Measurements from ENCODE around the gene NMRK2.
"Not testable (repeated sequence)": the region's sequence is repeated elsewhere in the genome, so short reads cannot be mapped to it uniquely, and the experiment has no call there.

NMRK2 gene, protein sequence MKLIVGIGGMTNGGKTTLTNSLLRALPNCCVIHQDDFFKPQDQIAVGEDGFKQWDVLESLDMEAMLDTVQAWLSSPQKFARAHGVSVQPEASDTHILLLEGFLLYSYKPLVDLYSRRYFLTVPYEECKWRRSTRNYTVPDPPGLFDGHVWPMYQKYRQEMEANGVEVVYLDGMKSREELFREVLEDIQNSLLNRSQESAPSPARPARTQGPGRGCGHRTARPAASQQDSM

DNA sequence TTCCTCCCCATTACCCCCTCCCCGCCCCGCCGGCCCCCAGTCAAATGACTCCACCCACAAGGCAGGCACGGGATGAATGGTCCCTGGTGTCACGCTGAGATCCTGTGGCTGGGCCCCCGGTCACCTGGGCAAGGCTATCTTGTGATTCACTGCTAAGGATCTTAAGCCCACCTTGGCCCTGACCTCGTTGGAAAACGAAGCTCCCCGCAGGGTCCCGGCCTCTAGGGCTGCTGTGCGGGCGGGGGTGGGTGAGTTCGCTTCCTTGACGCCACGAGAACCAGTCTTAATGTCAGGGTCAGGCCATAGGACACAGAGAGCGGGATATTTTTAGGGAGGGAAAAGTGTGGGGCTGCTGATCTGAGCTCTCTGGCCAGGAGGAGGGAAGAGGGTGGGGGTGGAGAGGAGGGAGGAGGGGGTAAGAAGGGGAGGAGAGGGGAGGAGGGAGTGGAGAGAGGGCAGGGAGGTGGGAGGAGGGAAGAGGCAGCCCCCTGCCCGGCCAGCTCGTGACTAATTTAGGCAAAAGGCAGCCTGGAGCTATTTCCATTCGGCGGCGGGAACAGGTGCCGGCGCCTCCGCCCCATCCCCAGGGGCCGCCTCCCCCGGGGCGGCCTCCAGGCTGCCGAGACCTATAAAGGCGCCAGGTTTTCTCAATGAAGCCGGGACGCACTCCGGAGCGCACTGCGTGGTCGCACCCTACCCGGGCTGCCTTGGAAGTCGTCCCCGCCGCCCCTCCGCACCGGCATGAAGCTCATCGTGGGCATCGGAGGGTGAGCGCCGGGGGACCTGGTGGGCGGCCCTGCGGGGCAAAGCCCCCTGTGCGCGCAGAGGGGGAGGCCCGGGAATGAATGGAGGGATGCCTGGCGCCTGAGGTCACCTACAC lies at the start of gene NMRK2:
Gene NMRK2 (plus strand): TSS at position 139 of the 880 bp plus-strand sequence. CDS start 603 bp downstream, at position 742.
- in situ Hi-C loops (cut with MboI; ENCODE audit: low sequenced_read_pairs): no loop called here

DNA sequence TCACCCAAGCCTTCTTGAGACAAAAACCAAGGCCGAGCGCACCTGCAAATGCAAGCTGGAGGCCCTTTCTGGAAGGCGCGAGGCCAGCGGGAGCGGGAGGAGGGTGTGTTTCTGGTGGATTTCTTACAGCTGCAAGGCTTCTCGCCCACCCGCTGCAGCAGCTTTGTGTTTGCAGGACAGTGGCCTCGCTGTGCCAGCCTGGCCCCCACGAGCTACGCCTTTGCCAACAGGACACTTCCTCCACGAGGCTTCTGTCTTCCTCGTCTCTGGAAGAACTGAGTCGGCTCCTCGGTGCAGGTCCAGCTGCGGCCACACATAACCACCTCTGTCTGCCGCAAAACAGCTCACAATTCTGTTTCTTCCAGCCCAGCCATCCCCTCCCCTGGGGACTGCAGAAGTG lies 42.3 kb upstream of the NMRK2 start:
- in situ Hi-C loops (cut with MboI; ENCODE audit: low sequenced_read_pairs): no loop called here

DNA sequence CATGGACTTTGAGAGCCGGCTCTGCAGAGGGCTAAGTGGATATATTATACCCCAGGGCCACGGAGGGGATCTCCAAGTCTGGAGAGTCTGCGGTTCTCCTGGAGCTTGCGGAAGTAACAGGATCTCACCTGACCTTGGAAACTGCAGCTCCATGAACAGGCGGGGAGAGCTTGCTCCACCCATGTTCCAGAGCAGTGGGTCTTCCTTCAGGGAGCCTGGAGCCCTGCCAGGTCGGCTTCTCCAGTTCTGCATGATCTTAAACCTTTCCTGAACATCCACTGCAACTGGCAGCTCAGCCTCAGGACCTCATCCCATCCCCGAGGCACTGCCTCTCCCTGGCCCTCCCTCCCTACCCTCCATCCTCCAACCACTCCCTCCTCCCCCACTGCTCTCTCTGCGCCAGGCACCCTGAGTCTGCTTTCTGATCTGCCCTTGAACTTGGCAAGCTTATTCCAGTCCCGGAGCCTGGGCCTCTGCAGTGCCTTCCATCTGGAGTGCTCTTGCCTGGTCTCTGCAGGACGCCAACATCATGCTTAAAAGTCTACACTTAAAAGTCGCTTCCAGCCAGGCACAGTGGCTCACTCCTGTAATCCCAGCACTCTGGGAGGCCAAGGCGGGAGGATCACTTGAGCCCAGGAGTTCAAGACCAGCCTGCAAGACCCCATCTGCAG lies 39.2 kb upstream of the NMRK2 start:
- in situ Hi-C loops (cut with MboI; ENCODE audit: low sequenced_read_pairs): no loop called here

DNA sequence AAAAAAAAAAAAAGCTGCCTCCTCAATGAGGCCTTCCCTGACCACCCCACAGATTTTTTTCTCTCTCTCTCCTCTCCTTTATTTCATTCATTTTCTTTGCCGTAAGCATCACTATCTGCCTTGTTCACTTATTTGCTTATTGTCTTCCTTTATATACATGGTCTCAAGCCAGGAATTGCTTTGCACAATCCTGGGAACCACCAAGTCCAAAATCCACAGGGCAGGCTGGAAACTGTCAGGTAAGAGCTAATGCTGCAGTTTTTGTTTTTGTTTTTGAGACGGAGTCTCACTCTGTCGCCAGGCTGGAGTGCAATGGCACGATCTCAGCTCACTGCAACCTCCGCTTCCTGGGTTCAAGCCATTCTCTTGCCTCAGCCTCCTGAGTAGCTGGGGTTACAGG lies 37.9 kb upstream of the NMRK2 start:
- in situ Hi-C loops (cut with MboI; ENCODE audit: low sequenced_read_pairs): not testable (repeated sequence)

DNA sequence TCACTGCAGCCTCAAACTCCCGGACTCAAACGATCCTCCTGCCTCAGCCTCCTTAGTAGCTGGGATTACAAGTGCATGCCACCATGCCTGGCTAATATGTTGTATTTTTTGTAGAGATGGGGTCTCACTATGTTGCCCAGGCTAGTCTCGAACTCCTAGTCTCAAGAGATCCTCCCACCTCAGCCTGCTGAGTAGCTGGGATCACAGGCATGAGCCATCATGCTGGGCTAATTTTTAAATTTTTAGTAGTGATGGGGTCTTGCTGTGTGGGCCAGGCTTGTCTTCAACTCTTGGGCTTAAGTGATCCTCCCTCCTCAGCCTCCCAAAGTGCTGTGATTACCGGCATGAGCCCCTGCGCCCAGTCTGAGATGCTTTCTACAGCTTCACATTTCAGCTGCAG lies 37.1 kb upstream of the NMRK2 start:
- in situ Hi-C loops (cut with MboI; ENCODE audit: low sequenced_read_pairs): no loop called here

DNA sequence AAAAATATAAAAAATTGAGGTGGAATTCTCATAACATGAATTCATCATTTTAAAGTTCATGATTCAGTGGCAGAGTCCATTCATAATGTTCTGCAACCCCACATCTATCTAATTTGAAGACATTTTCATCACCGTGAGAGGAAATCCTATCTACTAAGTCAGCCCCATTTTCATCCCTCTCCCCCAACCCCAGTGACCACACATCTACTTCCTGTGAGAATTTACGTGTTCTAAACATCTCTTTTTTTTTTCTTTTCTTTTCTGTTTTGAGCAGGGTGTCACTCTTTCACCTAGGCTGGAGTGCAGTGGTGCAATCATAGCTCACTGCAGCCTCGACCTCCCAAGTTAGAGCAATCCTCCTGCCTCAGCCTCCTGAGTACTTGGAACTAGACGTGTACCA lies 34.9 kb upstream of the NMRK2 start:
- in situ Hi-C loops (cut with MboI; ENCODE audit: low sequenced_read_pairs): no loop called here

DNA sequence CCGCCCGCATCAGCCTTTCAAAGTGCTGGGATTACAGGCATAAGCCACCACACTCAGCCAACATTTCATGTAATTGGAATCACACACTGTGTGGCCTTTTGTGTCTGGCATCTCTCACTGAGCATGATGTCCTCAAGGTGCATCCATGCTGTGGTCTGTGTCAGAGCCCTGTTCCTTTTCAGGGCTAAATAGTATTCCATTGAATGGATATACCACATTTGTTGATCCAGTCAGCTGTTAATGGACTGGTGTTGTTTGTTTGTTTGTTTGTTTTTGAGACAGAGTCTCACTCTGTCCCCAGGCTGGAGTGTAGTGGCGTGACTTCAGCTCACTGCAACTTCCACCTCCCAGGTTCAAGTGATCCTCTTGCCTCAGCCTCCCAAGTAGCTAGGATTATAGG lies 34.4 kb upstream of the NMRK2 start:
- in situ Hi-C loops (cut with MboI; ENCODE audit: low sequenced_read_pairs): no loop called here

DNA sequence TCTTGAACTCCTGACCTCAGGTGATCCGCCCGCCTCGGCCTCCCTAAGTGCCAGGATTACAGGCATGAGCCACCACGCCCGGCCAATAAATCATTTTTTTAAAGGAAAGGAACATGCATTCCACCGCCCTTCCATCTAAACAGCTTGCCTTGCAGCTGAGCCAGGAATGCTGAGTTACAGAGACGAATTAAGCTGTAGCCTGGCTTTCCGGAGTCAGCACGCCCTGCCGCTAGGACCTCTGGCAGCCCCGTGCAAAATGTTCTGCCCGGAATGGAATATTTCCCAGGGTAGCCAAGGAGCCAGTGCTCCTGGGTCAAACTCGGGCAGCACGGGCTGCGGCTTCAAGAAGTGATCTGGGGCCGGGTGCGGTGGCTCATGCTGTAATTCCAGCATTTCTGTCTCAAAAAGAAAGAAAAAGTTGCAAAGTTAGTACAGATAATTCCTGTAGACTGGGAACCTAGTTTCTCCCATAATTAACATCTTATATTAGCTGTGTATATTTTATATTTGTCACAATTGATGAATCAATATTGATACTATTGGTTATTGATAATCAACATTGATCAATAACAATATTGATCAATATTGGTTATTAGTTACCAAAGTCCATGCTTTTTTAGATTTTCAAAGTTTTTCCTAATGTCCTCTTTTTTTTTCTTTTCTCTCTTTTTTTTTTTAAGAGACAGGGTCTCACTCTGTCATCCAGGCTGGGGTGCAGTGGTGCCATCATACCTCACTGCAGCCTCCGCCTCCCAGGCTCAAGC lies 33.2 kb upstream of the NMRK2 start:
- in situ Hi-C loops (cut with MboI; ENCODE audit: low sequenced_read_pairs): no loop called here

DNA sequence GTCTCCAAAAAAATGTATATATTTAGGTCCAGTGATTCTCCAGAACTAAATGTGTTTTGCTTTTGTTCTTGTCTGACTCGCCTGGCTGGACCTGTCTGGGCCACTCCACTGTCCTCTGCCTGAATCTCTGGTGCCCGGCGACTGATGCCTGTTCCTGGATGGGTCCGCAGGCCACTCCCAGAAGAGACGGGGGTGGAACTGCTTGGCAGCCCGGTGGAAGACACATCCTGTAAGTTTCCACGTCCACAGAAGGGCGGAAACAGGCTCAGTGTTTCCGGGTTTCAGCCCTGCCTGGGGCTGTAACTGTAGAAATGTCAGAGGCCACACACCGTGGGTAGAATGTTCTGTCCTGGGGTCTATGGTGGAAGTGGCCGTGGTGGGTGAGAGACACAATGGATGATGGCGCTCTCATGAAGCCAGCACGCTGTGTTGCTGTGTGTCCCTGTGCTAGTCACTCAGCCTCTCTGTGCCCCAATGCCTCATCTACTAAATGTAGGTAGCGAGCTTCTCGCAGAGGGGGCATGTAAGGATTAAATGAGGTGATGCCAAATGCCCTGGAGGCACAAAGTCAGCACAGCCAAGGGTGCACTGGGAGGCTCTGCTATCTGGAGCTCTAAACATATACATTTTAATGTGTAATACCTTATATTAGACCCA lies 30.4 kb upstream of the NMRK2 start:
- in situ Hi-C loops (cut with MboI; ENCODE audit: low sequenced_read_pairs): no loop called here

DNA sequence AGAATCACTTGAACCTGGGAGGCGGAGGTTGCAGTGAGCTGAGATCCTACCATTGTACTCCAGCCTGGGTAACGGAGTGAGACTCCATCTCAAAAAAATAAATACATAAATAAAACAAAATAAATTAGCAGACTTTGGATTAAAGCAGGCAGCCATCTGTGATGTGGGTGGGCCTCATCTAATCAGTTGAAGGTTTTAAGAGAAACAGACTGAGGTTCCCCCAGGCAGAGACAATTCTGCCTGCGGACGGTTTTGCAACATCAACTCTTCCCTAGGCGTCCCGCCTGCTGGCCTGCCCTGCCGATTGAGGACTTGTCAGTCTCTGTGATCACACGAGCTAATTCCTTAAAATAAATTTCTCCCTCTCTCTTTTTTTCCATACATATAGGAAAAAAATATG lies 28.6 kb upstream of the NMRK2 start:
- in situ Hi-C loops (cut with MboI; ENCODE audit: low sequenced_read_pairs): no loop called here

DNA sequence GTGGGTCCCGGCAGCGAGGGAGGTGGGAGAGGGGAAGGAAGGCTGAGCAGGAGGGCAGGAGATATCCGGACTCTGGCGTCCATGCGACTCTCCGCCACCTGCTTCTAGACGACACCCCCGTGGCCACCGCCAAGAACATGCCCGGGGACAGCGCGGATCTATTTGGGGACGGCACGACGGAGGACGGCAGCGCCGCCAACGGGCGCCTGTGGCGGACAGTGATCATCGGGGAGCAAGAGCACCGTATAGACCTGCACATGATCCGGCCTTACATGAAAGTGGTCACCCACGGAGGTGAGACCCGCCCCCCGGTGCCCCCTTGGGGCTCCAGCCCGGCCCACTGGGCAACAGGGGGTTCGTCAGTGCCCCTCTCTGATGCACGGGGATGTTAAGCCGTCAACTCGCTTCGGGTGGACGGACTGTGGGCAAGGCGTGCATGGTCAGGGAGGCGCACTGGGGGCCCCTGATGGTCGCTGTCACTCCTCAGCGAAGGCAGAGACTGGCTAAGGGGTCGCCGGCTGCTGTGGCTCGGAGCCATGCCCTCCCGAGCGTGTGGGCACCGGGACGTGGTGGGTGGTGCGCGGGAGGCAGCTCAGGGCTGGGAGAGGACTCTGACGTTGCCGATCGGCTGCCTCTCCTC lies 25.1 kb upstream of the NMRK2 start:
- in situ Hi-C loops (cut with MboI; ENCODE audit: low sequenced_read_pairs): no loop called here

DNA sequence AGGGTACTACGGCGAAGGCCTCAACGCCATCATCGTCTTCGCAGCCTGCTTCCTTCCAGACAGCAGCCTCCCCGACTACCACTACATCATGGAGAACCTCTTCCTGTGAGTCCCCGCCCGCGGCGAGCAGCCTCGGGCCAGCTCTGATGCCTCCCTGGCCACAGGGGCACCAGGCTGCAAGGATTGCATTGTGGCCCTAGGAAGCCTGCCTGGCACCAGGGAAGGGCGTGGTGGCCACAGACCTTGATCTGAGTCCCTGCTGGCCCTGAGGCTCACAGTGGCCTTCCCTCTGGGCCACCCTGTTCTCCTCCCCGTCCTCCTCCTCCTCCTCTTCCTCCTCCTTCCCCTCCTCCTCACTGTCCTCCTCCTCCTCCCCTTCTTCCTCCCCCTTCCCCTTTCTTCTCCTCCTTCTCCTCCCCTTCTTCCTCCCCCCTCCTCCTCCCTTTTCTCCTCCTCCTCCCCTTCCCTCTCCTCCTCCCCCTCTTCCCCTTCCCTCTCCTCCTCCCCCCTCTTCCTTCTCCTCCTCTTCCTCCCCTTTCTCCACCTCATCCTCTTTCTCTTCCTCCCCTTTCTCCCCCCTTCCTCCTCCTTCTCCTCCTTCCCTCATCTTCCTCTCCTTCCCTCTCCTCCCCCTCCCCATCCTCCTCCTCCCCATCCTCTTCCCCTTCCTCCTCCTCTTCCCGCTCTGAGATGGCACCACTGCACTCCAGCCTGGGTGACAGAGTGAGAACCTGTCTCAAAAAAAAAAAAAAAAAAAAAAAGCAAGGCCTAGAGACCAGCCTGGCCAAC lies 24.4 kb upstream of the NMRK2 start:
- in situ Hi-C loops (cut with MboI; ENCODE audit: low sequenced_read_pairs): no loop called here

DNA sequence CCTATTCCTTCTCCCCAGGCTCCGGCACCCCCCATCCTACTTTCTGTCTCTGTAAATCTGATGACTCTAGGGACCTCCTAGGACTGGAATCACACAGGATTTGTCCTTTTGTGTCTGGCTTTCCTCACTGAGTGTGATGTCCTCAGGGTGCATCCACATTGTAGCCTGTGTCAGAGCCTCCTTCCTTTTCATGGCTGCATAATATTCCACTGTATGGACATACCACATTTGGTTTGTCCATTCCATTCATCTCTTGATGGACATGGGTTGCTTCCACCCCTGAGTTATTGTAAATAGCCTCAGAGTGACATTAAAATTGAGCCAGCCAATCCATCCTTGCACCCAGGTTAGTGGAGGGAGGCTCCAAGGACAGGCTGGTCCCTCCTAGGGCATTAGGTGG lies 22.8 kb upstream of the NMRK2 start:
- in situ Hi-C loops (cut with MboI; ENCODE audit: low sequenced_read_pairs): no loop called here

DNA sequence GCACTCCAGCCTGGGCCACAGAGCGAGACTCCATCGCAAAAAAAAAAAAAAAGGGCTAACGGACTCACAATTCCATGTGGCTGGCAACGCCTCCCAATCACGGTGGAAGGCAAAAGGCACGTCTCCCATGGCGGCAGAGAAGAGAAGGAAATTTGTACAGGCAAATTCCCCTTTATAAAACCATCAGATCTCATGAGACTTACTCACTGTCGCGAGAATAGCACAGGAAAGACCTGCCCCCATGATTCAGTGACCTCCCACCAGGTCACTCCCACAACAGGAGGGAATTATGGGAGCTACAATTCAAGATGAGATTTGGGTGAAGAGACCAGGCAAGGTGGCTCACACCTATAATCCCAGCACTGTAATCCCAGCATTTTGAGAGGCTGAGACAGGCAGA lies 18.7 kb upstream of the NMRK2 start:
- in situ Hi-C loops (cut with MboI; ENCODE audit: low sequenced_read_pairs): no loop called here

DNA sequence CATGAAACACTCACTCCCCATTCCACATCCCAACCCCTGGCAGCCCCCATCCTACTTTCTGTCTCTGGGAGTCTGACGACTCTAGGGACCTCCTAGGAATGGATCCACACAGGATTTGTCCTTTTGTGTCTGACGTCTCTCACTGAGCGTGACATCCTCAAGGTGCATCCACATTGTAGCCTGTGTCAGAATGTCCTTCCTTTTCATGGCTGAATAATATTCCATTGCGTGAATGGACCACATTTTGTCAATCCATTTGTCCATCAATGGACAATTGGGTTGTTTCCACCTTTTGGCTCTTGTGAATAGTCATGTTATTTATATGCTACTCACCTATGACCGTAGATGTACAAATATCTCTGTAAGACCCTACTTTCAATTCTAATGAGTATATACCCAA lies 16.8 kb upstream of the NMRK2 start:
- in situ Hi-C loops (cut with MboI; ENCODE audit: low sequenced_read_pairs): no loop called here

DNA sequence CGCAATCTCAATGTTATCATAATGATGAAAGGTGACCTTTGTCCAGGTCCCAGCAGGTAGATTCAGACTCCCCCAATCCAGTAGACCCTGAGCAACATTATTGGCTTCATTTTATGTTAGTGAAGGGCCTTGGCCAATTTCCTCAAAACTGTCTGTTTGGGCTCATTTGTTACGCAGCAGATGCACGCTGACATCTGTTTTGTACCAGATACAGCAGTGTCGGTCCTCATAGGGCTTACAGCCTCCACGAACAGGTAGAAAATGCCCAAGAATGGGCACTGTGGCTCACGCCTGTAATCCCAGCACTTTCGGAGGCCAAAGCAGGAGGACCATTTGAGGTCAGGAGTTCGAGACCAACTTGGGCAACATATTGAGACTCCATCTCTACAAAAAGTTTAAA lies 13.1 kb upstream of the NMRK2 start:
- in situ Hi-C loops (cut with MboI; ENCODE audit: low sequenced_read_pairs): no loop called here

DNA sequence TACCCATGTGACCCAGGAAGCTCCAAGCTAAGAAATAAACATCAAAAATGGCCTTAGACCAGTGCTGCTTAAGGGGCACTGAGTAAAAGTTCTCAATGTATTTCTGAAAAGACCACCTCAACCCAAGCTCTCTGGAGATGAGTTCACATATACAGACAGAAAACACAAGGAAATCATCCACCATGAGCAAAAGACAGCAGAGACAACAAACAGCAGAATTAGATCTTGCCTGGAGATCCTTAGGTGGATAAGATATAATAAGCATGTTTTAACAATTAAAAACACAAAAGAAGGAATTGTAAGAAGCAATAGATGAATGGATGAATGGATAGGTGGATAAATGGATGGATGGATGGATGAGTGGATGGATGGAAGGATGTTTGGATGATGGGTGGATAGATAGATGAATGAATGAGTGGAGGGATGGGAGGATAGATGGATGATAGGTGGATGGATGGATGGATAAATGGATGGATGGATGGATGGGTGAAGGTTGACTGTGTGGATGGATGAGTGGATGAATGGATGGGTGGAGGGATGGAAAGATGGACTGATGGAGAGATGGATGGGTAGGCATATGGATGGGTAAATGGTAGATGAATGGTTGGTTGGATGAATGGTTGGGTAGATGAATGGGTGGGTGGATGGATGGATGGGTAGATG lies 9.6 kb upstream of the NMRK2 start:
- in situ Hi-C loops (cut with MboI; ENCODE audit: low sequenced_read_pairs): no loop called here

DNA sequence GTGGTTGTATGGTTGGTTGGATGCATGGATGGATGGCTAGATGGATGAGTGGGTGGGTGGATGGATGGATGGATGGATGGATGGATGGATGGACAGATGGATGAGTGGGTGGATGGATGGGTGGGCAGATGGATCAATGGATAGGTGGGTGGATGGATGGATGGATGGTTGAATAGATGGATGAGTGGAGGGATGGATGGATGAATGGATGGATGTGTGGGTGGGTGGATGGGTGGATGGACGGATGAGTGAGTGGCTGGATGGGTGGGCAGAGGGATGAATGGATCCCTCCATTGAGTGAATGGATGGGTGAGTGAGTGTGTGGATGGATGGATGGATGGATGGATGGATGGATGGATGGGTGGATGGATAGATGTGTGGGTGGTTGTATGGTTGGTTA lies 9.0 kb upstream of the NMRK2 start:
- in situ Hi-C loops (cut with MboI; ENCODE audit: low sequenced_read_pairs): no loop called here

DNA sequence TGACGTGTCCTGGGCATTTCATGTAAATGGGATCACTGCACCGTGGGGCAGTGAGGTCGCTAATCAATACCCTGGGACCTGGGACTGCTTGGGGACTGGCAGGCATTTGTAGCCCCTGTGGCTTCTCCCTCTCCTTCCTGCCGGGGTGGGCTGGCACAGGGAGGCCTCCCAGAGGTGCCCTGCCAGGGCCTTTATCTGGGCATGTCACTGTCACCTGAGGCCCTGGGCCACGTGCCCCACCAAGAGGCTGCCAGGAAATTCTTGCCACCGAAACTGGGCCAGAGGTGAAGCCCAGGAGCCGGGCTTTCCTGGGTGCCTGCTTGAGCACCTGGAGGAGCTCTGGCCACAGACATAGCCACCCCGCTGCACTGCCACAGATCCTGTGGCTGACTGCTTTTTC lies 1.8 kb upstream of the NMRK2 start:
- in situ Hi-C loops (cut with MboI; ENCODE audit: low sequenced_read_pairs): no loop called here

Data from HL-60/S4 treated with retinoic acid at 250 ng/mL for 4 days and 3 days (cell line).